NK-92 (cell line): ENCODE data around the gene KIF25.

ENCODE experiments used
- DNase-seq: peaks from one replicate; lab custom pipeline; 2025; ENCODE audit not compliant: unreplicated experiment; lab: John Stamatoyannopoulos, UW

KIF25 gene

GRCh38 chr6:168086616-168087015 is 89.1 kb downstream of the KIF25 start:
- no peak for DNase-seq

- no peak for DNase-seq
These were observed 90.1 kb downstream of the KIF25 start for GRCh38 chr6:168087436-168088160.

DNA sequence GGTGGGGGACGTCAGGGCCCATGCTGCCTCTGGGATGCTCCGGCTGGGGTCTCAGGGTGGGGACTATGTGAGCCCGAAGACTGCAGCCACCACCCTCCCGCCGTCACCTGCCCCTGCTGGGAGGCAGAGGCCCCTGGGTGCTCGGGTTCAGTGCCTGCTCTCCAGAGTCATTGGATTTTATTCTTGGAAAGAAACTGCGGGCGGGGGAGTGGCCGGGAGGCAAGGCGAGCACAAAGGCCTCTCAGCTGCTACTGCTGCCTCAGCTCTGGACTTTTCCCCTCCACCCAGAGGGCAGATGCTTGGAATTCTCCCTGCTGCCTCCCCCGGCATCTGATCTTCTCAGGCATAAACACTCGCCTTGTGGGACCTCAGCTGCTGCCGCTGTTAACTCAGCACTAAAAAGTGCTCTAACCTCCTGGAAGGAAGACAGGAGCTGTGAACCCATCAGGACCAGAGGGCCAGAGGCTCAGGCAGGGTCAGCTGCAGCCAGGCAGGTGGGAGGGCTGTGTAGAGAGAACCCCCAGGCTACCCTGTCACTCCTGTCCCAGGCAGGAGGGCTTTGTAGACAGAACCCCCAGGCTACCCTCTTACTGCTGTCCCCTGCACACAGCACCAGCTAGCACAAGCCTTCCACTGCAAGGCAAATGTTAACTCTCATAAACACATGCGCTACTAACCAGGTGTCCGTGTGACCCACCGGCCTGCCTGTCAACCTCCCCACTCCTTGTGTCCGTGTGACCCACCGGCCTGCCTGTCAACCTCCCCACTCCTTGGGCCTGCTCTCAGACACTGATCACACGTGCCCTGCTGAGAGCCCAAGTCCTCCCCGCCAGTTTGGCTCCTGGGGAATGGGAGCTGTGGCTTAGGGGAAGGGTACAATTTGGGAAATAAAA is 90.9 kb downstream of the KIF25 start:
- no peak for DNase-seq

- no peak for DNase-seq
These were observed 92.0 kb downstream of the KIF25 start for GRCh38 chr6:168089186-168090063.

DNA sequence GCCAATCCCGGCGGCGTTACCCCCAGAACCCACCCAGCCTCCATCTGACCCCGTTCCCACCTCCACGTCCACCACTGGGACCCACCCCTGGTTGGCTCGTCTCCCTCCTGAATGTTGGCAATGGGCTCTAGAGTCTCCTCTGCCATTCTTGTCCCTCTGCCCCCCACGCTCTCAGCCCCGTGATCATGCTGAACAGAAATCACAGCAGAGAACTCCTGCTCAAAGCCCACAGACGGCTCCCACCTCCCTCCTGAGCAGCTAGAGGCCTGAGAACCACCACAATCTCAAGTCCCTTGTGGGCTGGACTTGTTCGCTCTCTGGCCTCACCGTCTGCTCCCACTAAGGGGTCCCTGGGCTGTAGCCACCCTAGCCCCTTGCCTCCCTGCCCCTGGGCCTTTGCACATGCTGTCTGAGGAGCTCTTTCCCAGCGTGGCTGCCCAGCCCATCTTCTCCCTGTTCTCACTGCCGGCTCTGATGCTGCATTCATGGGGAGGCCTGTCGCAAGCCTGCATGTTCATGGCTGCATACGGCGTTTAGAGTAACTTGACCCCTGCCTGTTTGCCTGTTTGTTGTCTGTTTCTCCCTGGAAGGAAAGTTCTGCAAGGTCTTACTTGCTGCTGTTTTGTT is 92.7 kb downstream of the KIF25 start:
- no peak for DNase-seq

DNA sequence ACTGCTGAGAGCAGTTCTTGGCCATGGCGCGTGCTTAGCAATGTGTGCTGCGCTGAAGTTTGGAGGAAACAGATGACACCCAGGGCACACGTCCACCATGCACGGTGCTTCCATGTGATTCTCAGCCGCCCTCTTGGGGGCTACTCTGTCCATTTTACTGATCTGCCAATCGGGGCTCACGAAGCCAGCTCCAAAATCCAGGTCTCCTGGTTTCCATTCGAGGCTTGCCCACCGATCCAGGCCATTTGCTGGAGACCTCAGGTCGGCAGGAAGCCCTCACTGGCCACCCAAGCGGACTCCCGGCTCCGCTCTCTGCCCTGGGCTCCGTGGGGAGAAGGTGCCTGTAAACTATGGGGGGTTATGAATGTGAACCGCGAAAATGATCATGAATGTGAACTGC is 93.2 kb downstream of the KIF25 start:
- no peak for DNase-seq

- no peak for DNase-seq
These were observed 94.2 kb downstream of the KIF25 start for GRCh38 chr6:168091381-168092264.

- no peak for DNase-seq
These were observed 95.1 kb downstream of the KIF25 start for GRCh38 chr6:168092541-168092940.

DNA sequence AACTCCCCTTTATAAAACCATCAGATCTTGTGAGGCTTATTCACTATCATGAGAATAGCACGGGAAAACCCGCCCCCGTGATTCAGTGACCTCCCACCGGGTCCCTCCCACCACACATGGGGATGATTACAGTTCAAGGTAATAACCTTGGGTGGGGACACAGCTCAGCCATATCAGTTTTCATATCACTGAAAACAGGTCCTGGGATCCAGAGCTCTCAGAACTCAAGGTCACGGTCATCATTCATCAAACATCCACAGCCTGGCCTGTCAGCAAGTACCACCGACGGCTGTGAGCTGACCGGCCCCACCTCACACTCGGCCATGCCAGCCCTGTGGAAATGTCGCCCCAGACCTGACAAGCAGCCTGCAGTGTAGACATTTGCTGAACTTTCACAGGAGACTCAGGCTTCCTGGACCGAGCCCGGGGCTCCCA is 95.6 kb downstream of the KIF25 start:
- DNase-seq: no peak

- no peak for DNase-seq
These were observed 96.2 kb downstream of the KIF25 start for GRCh38 chr6:168093634-168094033.
